Brain pericyte (primary cell): ENCODE data around the gene CAMKMT.
A peak's percentile ranks its signal among the peaks of the same experiment; 100 is the strongest.
"Not testable (repeated sequence)": the region's sequence is repeated elsewhere in the genome, so short reads cannot be mapped to it uniquely, and the experiment has no call there.

ENCODE experiments used
- DNase-seq: peaks from one replicate; pipeline ENCODE4 v3.0.0-alpha.2; 2012; ENCODE audit warnings: low read depth, low spot score

Gene CAMKMT

DNA sequence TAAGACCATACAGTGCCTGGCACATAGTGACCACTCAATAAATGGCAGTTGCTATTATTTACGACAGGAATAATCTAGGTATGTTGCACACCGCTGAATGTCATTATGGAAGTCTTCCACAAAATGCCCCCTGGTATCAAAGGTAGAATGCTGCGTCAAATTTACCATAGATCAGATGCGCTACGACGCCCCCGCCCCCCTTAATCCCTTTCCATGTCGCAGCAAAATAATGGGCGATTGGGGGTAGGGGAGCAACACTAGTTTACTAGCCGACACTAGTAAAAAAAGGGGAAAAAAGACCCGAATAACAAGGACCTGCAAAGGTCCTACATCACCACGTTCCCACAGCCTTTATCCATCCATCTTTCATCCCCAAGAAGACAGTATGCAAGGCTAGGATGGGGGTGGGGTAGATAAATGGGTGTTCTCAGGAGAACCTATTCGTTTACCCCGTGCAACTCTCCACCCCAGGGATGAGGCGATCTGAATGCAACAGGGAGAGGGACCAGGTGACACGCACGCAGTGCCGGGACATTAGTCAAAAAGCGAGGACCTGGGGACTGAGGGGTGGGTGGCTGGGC is 908 bp upstream of the CAMKMT start:
- DNase-seq, result no peak

DNA sequence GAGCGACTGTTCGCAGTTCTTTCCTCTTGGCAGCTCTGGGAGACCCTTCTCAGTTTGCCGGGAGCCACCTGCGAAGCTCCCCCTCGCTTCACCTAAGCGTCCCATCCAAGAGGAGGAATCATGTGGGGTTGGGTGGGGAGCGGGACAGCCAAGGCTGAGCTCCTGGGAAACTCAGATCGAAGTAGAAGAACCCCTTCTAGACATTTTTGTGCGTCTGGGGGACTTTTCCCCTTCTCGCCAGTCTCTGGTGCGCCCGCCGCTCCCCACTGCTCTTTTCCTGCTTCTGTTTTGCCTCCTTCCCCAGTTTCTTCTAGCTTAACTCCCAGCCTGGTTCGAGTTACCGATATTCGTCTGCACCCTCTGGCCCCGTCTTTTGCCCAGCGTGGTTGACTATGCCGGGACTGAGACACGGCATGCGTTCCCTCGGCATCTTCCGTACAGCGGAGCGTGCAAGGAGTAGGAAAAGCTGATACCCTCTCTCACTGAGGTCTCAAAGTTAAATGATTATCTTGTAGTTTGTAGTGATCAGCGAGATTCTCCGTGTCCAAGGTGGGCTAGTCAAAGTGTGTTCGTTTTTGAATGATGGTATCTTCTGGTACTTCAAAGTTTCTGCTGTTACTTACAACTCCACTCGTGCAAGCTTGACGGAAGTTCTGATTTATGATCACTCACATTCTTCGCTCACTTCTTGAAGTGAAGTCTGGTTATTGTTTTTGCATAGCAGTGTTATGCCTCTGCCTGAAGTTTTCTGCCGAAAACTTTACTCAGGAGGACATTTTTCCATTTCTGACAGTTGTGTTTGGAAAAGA is 664 bp downstream of the CAMKMT start:
- peak; percentile 16 for DNase-seq

DNA sequence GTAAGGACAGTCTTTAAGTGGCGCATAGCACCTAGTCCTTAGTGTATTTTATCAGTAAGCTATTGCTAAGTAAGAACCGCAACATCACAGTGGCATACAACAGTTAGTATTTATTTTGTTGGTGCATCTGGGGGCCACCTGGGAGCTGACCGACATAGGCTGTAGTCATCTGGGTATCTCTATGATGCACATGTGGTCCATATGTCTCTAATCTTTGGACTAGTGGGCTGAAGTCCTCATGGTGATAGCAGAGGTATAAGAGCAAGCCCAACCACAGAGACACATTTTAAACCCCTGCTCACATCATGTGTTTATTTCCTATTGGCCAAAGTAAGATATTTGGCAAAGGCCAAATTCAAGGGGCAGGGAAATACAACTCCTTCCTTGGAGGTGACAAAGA is 2.9 kb downstream of the CAMKMT start:
- DNase-seq, result no peak

DNA sequence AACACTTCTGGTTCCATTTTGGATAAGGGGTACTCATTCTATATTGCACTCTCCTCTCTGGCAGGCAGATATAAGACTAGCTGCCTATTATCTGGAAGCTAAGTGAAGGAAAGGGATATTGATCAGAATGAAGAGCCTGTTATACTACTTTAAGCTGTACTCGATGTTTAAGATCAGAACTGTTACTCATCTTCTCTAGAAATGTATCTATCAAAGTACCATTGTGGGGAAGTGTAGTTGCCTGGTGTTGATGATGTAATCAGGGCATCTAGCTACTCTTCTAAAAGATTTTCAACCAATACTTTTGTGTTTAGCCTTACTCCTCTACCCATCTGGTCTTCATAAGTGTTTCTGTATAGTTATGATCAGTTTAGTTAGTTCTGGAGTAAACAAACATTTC is 5.8 kb downstream of the CAMKMT start:
- no peak for DNase-seq

DNA sequence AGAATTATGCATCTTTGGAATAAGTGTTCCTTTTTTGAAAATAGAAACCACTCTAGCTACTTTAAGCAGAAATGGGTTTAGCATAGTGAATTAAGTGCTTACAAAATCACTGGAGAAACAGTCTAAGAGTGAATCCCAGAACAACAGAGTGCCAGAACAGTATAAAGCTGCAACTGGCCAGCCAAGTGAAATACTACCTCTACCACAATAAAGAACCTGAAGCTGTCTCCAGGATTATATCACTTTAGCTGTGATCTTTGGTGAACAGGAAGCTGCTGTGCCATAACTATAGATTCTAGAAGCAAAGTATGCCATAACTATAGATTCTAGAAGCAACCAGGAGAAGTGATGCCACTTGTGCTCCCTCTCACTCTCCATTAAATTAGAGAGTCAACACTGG is 7.6 kb downstream of the CAMKMT start:
- DNase-seq, result no peak

DNA sequence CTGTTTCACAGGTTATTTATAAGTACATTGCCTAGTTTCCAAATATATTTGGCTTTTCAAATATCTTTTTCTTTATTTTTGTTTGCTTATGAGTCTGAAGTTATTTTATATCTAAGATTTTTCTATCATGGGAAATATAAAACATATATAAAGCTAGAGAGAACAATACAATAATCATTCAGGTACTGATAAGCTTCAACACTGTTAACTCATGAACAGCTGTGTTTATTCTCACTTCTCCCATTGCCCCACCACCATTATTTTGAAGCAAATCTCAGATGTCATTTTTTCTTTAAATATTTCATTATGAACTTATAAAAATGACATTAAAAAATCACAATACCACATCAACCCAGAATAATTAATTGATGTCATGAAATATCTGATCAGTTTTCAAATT is 9.7 kb downstream of the CAMKMT start:
- DNase-seq, result no peak

DNA sequence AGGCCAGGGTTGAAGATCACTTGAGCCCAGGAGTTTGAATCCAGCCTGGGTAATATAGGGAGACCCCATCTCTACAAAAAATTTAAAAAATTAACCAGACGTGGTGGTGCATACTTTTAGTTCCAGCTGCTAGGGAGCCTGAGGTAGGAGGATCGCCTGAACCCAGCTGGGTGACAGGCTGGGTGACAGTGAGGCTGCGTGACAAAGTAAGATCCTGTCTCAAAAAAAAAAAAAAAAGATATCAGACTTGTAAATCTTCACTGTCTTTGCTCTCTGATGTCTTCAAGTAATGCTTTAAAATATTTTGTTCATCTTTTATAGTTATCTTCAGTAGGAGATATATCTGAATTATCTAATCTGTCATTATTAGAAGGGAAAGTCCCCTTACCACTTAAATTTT is 10.5 kb downstream of the CAMKMT start:
- DNase-seq, result no peak

DNA sequence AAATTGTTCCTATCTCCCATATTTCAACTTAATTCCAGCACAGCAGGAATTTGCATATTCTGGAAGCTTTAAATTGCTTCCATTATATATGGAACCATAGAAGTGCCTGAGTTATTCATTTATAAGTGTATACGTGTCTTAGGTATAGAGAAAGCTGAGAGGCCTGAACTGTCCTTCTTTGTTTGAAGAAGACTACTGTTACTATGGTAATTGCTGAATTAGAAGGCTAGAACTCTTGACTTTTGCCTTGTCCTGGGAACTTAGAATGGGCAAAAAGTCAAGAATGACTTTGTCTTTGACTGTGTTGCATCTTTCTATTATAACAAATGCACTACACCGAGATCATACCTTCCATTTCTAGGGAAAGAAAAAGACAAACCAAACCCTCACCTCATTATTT is 15.7 kb downstream of the CAMKMT start:
- no peak for DNase-seq

DNA sequence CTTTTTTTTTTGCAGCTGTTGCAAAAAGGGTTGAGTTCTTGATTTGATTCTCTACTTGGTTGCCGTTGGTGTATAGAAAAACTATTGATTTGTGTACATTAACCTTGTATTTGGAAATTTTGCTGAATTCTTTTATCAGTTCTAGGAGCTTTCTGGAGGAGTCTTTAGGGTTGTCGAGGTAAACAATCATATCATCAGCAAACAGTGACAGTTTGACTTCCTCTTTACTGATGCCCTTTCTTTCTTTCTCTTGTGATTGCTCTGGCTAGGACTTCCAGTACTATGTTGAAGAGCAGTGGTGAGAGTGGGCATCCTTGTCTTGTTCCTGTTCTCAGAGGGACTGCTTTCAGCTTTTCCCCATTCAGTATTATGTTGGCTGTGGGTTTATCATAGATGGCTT is 23.5 kb downstream of the CAMKMT start:
- DNase-seq, result not testable (repeated sequence)

DNA sequence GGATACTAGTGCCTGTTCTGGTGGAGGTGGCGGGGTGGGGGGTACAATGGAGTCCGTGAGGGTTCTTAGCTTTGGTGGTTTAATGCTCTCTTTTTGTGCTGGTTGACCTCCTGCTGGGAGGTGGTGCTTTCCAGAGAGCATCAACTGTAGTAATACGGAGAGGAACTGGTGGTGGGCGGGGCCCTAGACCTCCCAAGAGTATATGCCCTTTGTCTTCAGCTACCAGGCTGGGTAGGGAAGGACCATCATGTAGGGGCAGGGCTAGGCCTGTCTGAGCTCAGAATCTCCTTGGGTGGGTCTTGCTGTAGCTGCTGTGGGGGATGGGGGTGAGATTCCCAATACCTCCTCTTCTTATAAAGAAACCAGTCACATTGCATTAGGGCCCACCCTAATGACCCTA is 27.1 kb downstream of the CAMKMT start:
- no peak for DNase-seq

DNA sequence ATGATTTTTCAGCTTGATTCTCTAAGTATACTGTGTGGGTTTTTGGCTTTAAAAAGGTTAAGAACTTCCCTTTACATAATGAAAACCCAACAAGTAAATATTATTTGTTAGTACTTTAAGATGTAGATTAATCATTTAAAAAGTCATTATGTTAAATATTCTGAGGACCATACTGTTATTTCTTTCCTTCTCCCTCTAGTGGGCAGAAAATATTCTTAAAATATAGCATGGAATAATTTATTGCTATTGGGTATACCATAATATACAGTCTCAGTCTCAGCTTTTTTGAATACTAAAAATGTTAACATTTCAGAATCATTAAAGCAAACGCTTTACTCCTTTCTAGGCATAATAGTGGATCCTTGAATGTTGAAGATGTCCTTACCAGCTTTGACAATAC is 28.1 kb downstream of the CAMKMT start:
- DNase-seq, result no peak

DNA sequence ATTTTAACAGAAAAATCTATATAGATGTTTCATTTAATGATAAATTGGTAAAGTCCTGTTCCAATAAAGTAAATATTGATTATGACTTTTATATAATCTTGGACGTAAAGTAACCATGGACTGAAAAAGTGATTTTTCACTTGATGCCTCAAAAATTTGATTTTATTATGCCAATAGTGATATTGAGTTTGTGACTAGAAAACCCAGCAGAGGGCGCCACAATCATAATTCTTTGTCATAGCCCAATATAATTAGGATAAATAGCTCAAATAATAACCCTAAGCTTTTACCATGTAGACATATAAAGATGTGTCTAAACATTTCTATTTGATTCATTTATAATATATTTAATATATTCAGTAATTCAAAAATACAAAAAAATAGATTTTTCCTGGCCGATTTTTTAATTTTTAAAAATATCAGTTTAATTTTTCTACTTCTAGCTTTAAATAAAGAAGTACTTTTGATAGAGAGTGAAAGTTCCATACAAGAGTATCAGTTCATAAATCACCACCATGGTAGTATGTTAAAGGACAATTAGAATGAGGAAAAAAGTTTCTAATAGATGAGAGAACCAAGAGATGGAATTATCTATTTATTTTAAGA is 30.7 kb downstream of the CAMKMT start:
- DNase-seq, result no peak

DNA sequence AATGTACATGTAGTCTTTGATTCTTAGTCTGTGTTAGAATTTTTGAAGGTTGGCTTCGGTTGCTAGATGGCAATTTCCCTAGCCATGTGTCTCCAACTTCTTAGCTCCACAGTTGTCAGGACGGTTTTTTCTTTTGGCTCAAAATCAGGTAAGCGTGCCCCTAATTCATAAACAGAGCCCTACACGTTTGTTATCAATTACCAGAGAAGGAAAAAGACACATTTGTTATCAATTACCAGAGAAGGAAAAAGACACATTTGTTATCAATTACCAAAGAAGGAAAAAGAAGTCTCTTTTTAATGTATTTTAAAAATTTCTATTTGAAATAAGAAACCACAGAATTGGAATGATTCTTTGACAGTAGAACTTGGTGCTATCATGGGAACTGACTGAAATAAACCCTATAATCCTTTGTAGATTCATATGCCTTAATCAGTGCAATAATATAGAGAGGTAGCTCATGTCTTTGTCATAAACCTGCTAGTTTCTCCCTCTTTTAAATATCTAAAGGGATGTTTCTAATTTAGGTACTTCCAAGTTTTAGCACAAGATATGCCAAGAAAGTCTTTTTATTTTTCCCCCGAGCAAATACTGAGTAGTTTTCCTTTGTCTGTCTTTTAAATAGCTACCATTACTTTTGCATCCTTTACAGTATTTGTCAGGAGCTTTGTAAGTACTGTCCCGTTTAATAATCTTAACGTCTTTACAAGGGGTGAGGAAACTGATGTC is 35.9 kb downstream of the CAMKMT start:
- DNase-seq, result no peak

DNA sequence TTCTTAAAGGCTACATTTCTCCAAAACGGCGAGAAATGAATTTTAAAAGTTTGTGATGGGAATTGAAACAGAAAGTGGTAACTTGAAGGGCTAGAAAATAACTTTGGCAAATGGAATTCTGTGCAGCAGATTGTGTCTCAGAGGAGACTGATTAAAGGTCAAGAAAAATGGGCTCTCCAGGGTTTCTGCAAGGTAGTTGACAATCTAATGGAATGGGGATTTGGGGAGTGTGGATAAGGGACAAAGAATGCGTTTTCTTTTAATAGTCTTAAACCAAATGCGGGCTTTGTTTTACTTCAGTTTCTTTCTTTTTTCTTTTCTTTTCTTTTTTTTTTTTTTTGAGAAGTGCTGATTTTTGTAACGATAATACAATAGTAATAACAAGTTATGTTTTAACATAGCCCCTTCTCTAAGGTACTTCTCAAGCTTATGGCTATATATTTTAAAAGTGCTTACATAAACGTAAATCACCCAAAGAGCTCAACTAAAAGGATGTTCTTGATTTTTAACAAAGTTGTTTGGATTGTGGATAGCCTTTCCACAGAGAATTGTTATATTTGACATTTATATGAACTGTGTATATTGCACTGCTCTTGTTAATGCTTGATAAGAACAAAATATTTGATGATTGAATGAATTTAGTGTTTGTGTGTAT is 36.6 kb downstream of the CAMKMT start:
- no peak for DNase-seq

DNA sequence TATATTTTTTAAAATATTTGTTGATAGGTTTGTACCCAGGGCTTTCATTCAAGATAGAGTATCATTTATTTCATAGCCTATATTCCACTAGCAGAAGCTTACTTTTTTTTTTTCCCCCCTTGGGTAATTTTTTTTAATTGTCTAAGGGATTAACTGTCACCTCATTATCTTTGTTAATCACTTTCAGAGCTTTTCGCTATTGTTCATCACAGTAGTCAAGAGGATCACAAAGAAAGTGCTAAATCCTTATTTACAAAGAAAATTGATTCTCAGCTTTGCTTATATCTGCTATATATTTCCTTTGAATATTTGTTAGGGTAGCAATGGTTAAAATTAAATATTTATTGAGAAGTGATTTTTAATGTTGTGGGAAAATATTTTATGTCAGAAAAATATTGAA is 59.0 kb downstream of the CAMKMT start:
- DNase-seq, result no peak

DNA sequence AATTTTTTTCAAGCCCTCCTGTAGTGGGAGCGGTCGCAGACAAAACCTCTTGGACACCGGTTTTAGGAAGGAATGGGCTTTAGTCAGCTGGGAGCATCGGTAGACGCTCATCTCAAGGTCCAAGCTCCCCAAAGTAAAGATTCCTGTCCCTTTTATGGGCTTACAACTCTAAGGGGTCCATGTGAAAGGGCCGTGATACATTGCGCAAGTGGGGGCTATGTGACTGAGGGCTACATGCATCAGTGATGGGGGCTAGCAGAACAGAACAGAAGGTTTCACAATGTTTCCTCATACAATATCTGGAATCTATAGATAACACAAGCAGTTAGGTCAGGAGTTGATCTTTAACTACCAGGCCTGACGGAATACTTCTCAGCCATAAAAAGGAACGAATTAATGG is 62.5 kb downstream of the CAMKMT start:
- no peak for DNase-seq

DNA sequence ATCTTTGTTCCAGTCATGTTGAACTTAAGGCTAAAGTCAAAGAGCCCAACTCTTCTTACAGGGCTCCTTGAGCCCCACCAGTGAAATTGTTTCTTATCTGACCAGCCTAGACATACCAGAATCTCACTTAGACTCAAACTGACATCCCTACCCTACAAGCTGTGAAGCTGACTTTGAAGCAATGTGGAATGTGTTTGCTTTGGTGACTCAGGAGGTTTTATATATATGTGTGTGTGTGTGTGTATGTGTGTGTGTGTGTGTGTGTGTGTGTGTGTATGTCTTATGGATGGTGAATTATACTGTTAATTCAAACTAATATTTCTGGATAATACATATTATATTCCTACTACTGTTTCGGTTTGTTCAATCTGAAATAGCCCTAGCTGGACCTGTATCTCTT is 67.3 kb downstream of the CAMKMT start:
- no peak for DNase-seq

DNA sequence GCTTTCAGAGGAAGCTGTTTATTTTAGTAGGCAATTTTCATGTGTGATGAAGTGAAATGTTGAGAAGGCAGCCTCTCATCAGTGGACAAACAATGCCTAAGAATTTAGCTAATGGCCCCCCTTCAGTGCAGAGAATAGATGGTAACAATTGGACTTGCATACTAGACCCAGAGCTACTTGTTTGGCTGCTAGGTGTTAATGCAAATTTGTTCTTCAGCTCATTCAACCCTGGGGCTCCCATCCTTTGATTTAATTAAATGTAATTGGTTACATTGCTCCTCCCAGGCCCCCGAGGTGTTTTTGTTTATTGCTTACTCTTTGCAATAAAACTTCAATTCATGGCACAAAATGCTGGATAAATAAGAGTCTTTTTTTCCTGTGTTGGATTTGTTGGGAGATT is 68.6 kb downstream of the CAMKMT start:
- DNase-seq, result no peak

DNA sequence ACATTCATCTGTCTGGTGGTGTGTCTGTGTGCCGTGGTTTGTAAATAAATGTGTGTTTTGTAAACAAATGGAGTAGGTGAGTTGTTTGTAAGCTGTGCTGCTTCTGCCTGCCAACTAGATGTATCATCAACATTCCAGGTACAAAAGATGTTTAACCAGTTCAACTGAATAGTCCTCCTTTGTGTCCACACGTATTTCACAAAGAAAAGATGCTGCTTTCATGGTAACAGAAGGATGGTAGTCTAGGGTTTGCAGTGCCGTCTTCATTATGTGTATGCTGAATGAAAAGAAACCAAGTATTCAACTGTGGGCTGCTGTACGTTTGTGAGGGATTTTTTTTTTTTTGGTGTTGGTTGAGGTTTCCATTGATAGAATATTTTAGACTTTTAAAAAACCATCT is 72.1 kb downstream of the CAMKMT start:
- DNase-seq, result no peak

DNA sequence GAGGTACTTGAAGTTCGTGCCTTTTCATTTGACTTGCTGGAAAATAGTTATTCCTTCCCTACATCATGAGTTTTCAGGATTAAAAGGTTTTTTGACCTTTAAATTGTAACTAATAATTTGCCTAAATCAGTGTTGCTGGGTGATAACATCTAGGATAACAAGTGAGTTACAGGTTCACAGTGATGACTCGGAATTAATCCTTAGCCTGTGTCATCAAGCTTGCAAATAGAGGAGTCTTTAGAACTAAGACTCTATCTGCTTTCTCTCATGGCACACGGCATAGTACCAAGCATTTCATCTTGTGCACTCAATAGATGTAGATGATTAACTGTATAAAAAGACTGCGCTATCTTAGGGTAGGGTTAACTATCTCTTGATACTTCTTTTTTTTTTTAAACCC is 79.5 kb downstream of the CAMKMT start:
- DNase-seq, result no peak

DNA sequence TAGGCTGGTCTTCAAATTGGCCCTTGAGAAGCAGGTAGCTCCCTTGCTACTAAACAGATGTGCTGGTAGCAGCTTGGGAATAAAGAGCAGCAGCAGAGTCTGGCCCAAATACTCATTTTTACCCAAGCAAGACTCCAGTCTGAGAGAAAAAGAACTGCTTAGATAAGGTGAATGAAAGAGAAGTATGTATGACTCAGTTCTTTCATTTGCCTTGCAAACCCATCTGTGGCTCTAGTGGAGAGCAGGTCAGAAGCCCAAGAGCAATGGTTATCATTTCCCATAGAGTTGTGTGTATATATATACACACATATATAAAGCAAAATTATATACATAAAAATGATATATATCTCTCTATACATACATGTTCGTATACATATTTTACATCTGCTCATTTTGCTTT is 80.3 kb downstream of the CAMKMT start:
- DNase-seq, result no peak

DNA sequence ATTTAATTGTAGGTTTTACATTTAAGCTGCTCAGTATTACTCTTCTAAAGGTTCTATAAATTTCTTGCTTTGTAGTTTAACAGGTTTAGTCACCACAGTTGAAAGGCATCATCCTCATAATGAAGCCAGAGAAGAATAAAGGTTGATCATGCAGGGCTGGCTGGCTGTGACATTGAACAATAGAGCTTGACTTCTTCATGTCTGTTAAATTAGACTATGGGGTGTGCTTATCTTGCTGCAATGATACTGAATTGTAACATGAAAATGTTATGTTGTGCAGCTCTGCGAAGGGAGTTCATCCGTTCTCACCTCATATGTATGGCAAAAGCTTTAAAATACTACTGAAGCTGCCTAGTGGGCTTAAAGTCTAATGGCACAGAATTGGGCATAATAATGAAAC is 81.8 kb downstream of the CAMKMT start:
- DNase-seq, result no peak
